Heart left ventricle (tissue), 13 donors: ENCODE results near the gene CDCA7.

Experiments
- POLR2A ChIP-seq, 2 donors: fragments of 450-650 bp; IDR thresholded peaks; one replicate each; pipeline ENCODE4 v1.6.1; 2017; ENCODE audit warnings: antibody characterized with exemption in 2 of 2, mild to moderate bottlenecking in 2 of 2, moderate library complexity in 2 of 2
- TF ChIP-seq, protein P1 (sequence below), 12 donors: fragments of 200-600 bp; sonication (generic) in 4 of 12; IDR thresholded peaks; one replicate each; pipeline versions ENCODE4 v1.5.0 to v1.8.0; 2018 to 2022; ENCODE audit warnings: antibody characterized with exemption in 12 of 12, mild to moderate bottlenecking in 5 of 12
- donor health status: ischemic (EF 13 %, LVEDD 7.1; RV severe dilation, severe dysfunction).
- donor health status: DM: no; HTN: yes; CAD: no.
- donor health status: DM: no; HTN: no; CAD: no.
- donor health status: ischemic (EF 25% LVEDD 6.9; RV normal size, moderate dysfunction).
- donor health status: ischemic (EF 25% LVEDD 5.7; RV mildly dilated, moderate dysfunction).
- donor health status: ischemic (EF 35%, LVEDD 5.7; RV mildly dilated, moderate dysfunction).
- donor health status: nonischemic (EF 11% LVEDD 7.7; RV severe dilation, severe dysfunction).
- donor health status: DM: yes; HTN: yes; CAD: no.
- donor health status: PGD.
- donor health status: ischemic (EF 29% LVEDD 5.4; RV normal size, mild dysfunction).
- donor health status: nonischemic (EF 23%, LVEDD 6.1; RV moderate dilation, normal function).

DNA sequence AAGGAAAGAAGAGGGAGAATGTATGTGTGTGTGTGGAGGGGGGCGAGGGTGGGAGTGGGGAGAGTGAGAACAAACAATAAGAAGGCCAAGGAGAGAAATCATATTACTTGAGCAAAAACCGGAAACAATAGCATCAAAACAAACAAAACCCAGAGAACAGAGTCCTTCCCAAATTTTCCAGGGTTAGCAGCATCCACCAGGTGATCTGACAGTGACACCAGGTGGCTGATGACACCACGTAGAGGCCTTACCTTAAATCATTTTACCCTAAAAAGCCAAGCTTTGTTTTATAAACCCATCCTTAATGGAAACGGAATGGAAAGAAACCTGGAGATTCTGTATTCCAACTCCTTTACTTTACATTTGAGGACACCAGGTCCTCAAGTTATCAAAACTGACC lies 42.9 kb downstream of the CDCA7 start:
- no peak for TF ChIP-seq POLR2A (IDR thresholded peaks at IDR 0.05)
- TF ChIP-seq, protein P1, sequence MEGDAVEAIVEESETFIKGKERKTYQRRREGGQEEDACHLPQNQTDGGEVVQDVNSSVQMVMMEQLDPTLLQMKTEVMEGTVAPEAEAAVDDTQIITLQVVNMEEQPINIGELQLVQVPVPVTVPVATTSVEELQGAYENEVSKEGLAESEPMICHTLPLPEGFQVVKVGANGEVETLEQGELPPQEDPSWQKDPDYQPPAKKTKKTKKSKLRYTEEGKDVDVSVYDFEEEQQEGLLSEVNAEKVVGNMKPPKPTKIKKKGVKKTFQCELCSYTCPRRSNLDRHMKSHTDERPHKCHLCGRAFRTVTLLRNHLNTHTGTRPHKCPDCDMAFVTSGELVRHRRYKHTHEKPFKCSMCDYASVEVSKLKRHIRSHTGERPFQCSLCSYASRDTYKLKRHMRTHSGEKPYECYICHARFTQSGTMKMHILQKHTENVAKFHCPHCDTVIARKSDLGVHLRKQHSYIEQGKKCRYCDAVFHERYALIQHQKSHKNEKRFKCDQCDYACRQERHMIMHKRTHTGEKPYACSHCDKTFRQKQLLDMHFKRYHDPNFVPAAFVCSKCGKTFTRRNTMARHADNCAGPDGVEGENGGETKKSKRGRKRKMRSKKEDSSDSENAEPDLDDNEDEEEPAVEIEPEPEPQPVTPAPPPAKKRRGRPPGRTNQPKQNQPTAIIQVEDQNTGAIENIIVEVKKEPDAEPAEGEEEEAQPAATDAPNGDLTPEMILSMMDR (IDR thresholded peaks at IDR 0.05): no peak
